GM23248 (cell line): ENCODE data around the gene KCNT1.

Experiments
- EZH2 ChIP-seq: fragments of 200-600 bp; sonication (generic); IDR thresholded peaks from 2 replicates; pipeline ENCODE4 v1.6.1; 2018; ENCODE audit warnings: antibody characterized with exemption, mild to moderate bottlenecking; ENCODE audit not compliant: insufficient read depth, poor library complexity, severe bottlenecking
- EZH2phosphoT487 ChIP-seq: fragments of 200-600 bp; sonication (generic); IDR thresholded peaks from 2 replicates; pipeline ENCODE4 v1.6.1; 2018; ENCODE audit warnings: antibody characterized with exemption, moderate library complexity, mild to moderate bottlenecking, low read depth; ENCODE audit not compliant: insufficient read depth

- TF ChIP-seq EZH2 (no peak), EZH2phosphoT487 (no peak)
Measured at GRCh38 chr9:135817951-135818717, 116.1 kb downstream of the KCNT1 start.
